HG03354 (cell line): ENCODE results near the gene MYBPC2.
A peak's percentile ranks its signal among the peaks of the same experiment; 100 is the strongest.

ENCODE experiments used
- ATAC-seq: cut with Tn5 transposase; IDR thresholded peaks from one replicate; pipeline ENCODE4 v1.9.1; 2021; ENCODE audit warnings: mild to moderate bottlenecking; ENCODE audit not compliant: unreplicated experiment, poor library complexity, severe bottlenecking

MYBPC2 gene

DNA sequence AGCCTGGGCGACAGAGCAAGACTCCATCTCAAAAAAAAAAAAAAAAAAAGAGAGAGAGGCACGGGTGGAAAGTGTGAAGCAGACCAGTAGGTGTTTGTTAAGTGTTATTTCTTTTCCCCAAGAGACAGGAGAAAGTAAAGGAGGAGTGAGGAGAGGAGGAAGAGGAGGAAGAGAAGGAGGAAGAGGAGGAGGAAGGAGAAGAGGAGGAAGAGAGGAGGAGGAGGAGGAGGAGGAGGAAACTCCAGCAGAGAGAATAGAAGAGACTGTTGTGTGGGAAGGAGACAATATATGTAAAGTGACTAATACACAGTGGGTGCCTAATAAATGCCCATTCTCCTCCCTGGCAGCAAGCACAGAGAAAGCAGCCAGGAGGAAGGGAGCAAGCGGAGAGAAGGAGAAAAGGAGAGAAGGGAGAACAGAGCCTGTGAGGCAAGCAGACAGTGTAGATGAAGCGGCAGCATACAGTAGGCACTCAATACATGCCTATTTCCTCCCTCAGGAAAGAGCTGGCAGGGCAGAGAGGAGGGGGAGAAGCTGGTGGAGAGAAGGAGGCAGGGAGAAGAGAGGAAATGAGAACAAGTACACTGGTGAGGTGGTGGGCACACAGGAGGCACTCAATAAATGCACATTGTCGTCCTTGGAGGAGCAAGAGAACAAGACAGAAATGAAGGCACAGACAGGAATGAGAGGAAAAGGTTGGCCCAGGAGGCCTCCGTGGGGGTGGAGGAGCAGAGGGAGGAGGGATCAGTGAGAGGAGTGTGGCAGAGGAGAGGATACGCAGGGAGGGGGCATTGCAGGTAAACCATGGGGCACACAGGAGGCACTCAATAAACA is 61.7 kb downstream of the MYBPC2 start:
- ATAC-seq = no peak

DNA sequence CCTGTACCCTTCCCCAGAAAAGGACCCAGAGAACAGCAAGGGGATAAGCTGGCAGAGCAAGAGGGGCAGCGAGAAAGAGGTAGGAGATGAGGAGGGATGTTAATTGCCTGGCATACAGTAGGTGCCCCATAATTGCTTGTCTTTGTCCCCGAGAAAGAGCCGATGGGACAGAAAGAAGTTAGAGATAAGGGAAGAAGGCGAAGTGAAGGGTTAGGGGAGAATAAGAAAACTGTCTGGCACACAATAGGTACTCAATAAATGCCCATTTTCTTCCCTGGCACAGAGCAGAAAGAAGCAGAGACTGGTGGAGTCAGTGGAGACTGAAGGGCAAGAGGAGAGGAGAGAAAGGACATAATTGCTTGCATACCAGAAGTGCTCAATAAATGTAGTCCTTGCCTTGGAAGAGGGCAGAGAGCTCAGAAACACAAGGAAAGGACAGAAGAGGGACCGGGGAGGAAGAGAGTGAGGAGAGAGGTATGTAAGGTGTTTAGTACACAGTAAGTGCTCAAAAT is 62.4 kb downstream of the MYBPC2 start:
- ATAC-seq = no peak

DNA sequence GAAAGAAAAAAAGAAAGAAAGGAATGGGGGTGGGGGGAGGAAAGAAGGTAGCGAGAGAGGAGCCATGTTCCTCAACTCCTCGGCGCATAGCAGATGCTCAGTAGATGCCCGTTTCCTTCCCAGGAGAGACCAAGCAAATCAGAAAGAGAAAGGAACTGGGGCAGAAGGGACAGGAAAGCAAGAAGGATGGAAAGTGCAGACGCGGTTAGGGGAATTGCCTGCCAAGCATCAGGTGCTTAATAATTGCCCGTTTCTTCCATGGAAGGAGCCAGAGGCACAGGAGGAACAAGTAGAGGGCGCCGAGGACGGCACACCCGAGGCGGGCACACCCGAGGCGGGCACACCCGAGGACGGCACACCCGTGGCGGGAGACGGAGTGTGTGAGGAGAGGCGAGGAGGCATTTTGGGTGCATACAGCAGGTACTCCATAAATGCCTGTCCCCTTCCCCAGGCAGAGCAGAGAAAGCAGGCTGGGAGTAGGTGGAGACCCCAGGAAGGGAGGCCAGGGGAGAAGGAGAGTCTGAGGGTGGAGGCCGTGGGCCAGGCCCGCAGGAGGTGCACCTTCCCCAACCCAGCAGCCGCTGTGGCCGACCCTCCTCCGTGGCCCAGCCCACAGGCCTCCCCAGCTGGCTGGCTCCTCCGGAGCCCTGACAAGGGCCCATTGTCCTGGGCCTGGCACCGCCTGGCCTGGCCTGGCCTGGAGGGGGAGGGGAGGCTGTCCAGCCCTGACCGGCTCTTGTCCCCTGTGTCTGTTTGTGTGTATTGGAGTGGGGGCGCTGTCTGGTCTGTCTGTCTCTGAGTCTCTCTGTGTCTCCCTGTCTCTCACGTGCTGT is 63.7 kb downstream of the MYBPC2 start:
- ATAC-seq = no peak

DNA sequence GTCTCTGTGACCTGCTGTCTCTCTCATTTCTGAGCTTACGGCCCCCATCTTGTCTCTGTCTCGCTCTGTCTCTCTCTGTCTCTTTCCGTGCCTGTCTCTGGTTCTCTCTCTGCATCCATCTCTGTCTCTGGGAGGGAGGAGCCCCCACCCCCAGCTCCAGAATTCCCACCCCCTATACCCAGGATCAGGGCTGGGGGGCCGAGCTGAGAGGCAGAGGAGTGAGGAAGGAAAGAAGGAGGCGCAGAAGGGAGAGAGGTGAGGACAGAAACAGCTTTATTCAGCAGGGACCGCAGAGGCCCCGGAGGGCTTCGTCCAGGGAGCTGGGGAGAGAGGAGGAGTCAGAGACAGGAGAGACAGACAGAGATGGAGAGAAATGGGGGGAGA is 64.3 kb downstream of the MYBPC2 start:
- no peak for ATAC-seq

DNA sequence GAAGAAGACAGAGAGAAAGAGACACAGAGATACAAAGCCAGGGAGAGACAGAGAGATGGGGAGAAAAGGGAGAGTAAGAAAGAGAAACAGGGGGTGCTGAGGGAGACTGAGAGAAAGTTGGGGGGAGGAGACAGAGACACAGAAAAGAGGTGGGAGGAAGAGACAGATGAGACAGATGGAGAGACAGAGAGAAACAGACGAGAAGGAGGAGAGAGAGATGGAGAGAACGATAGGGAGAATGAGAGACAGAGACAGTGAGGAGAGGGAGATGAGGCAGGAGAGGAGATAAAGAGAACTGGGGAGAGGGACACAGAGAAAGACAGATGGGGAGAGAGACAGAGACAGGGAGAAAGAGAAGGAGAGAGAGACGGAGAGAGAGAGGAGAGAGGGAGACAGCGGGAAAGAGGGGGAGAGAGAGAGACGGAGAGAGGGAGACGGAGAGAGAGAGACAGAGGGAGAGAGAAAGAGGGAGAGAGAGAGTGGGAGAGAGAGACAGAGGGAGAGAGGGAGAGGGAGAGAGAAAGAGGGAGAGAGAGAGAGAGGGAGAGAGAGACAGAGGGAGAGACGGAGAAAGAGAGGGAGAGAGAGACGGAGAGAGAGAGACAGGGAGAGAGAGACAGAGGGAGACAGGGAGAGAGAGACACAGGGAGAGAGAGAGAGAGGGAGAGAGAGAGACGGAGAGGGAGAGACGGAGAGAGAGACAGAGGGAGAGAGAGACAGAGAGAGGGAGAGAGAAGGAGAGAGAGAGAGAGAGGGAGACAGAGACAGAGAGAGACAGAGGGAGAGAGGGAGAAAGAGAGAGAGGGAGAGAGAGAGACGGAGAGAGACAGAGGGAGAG is 65.7 kb downstream of the MYBPC2 start:
- ATAC-seq = no peak

DNA sequence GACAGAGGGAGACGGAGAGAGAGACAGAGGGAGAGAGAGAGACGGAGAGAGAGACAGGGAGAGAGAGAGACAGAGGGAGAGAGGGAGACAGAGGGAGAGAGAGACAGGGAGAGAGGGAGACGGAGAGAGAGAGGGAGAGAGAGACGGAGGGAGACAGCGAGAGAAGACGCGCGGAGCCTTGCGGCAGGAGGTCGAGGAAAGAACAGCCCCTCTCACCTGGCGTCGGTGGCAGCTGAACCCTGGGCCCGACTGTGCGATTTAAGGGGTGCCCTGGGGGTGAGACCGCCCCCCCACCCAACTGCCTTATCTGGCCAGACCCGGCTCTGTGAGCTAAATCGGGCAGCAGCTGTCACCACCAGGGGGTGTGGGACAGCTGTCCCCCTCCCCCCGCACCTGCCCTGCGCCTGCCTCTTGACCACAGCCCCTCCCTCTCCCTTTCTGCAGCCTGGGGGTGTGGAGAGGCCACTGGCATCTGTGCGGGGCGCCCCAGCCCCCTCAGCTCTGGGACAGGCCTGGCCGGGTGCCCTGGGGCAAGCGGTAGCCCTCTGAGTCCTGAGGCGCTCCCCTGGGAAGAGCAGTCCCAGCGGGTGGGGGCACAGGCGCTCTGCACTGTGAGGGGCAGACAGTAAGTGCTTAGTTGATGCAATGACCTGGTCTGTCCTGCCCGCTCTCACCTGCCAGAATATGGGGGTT is 67.5 kb downstream of the MYBPC2 start:
- ATAC-seq = no peak

DNA sequence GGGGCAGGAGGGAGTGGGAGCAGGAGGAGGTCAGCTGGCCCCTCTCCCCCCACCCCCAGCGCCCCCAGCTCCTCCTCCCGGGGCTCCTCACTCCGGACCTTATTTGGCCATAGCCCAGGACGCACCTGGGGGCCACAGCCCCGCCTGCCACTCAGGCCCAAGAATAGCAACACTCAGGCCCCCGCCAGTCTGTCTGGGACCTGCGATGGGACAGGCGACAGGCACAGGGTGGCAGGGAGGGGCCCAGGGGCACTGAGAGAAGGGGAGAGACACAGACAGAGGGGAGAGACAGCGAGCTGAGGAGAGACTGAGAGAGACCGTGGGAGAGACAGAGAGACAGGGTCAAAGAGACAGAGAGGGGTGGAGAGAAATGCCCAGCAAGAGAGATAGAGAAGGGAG is 68.1 kb downstream of the MYBPC2 start:
- no peak for ATAC-seq

DNA sequence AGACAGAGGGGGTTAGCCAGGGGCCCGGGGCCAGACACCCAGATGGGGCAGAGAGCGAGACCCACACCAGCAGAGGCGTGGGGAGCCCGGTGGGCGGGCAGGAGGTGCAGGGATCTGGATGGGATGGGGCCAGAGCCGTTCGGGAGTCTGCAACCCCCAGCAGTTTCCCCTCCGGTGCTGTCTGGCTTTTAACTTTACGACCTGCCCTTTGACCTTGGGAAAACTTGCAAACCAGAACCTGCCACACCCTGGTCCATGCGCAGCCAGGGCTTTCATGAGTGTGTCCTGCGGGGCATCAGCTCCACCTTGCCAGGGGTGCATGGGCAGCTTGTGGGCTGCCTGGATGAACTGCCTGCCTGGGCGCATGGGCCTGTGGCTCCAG is 68.5 kb downstream of the MYBPC2 start:
- no peak for ATAC-seq

DNA sequence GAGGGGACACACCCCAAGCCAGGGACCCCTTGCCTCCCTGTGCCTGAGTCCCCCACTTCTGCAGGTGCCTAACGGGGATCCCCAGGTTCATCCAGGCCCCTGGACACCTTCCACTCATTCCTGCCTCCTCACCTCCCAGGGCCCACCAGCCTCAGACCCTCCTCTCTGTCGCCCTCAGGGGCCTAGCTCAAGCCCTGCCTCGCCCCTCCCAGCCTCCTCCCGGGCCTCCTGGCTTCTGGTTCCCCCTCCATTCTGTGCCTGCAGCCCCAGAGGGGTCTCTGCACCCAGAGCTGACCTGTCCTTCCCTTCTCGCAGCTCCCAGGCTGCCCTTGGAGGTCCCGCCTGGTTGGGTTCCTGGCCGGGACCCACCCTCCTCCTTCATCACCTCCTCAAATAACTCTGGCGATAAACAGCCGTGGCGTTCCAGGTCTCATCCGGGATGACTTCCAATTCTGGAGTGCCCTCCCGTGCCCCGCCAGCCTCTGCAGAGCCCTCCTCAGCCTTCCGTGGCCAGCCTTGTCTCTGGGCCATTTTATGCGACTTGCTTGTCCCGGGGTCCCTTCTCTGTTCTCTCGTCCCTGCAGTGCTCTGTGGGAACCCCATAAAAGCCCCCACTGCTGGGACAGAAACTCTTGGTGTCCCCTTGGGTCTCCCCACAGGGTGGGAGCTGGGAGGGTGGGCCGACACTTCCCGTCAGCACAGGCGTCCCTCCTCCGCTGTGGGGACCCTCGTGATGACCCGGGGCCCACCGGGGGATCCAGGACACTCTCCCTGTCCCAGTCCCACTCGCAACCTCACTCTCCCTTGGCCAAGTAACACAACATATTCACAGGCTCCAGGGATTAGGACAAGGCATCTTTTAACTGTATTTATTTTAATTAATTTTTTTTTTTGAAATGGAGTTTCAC is 69.1 kb downstream of the MYBPC2 start:
- no peak for ATAC-seq

DNA sequence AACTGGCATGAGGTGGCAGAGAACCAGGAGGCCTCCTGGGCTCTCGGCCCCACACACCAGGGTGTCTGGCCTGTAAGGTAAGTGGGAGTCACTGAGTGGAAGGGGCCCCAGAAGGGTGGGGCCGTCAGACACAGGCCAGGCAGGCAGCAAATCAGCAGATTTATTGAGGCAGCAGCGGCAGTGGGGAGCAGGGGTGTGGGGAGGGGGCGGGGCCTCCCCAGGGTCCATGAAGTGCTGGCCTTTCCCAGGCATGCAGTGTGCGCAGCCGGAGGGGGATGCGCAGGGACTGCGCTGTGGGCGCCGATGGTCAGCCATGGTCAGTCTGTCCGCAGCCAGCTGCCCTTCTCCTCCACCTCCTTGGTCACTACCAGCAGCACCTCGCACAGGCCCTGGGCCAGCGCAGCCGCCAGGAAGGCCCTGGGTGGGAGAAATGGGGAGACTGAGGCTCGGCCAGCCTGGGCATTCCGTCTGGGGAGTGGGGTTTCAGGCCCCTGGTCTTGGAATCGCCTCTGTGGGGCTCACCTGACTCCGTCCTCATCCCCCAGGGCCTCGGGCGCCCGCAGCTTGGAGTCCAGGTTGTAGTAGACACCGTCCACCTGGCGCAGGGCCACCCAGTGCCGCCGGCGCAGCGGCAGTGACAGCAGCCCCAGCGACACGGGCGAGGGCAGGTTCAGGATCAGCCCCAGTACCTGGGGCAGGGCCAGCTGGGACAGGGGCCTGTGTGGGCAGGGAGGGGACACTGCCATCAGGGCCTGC is 73.3 kb downstream of the MYBPC2 start:
- ATAC-seq = no peak

DNA sequence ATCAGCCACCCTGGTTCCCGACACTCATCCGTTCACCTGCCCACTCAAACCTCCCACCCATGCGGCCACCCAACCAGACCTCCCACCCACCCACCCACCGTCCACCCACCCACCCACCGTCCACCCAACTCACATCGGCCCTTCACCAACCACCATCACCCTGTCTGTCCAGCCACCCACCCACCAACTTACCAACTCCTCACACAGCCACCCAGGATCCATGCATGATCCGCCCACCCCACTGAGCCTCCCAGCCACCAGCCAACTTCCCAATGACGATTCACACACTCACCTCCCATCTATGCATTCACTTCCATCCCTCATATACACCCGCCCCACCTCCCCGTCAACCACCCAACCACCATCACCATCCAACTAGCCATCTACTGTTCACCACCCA is 74.0 kb downstream of the MYBPC2 start:
- no peak for ATAC-seq

DNA sequence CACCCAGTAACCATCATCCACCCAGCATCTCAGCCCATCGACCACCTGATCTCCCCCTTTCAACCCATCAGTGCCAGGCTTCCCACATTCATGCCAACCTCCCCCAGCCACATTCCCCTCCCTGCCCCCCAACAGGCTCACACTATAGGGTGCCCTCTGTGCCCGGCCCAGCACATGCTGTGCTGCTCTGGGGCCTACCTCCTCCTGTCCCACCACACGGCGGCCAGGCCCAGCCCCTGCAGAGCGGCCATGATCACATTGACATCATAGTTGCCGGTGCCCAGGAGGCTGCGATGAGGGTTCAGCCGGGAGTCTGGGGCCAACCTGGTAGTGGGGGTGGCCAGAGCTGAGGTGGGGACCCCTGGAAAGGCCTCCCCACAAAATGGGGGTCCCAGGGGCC is 74.7 kb downstream of the MYBPC2 start:
- no peak for ATAC-seq

DNA sequence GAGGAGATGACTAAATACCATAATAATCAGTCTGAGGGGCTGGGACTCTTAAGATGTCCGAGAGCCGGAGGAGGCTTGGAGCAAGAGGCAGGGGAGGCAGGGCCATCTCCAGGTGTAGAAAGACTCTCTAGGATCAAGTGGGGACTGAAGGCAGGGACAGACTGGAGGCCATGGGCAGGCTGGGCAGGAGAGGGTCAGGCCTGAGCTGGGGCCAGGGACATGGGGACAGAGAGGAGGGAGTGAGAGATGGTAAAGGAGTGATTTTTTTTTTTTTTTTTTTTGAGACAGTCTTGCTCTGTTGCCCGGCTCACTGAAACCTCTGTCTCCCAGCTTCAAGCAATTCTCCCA is 76.1 kb downstream of the MYBPC2 start:
- ATAC-seq = no peak

DNA sequence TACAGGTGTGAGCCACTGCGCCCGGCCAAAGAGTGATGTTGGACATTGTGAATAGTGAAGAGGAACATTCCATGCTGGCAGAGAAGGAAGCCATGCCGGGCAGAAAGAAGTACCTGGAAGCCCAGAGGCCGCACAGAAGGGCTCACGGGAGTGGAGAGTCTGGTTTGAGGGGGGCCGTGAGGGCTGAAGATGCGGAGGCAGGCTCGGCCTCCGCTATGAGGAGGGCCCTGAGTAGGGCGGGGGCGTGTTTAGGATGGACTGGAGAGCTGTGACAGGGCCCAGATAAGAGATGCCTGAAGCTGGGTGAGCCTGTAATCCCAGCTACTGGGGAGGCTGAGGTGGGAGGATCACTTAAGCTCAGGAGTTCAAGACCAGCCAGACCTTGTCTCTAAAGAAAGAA is 76.7 kb downstream of the MYBPC2 start:
- no peak for ATAC-seq

DNA sequence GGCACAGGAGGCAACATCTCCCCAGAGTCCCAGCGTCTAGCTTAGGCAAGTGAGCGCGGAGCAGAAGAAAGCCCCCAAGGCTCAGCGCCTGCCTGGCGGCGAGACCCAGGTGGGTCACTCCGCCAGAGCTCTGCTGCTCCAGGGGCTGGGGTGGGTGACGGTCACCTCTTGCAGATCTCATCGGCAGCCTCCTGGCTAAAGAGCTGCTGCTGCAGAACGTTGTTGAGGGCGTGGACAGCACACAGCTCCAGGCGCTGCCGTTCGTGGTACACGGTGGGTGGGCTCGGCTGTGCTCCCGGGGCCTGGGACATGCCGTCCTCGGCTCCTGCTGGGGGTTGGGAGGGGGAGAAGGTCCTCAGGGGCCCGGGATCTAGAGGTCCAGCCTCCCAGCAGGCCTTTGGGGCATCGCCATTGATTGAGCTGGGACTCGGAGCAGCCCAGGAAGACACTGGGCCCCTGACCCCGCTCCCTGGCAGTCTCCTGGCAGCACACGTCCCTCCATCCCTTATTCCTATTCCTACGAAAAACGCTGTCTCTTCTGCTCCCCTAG is 77.5 kb downstream of the MYBPC2 start:
- no peak for ATAC-seq

DNA sequence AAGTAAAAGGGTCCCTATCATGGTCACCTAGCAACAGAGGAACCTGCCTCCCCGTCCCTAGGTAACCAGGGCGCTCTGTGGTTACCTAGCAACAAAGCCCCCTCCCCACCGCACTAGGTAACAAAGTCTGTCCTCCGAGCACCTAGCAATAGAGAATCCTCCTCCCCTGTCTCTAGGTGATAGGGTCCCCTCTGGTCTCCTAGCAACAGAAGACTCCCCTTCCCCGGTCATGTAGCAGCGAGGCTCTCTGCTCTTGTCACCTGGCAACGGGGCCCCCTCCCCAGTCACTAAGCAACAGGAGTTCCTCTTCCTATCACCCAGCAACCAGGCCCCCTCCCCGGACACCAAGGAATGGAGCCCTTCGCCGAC is 78.0 kb downstream of the MYBPC2 start:
- no peak for ATAC-seq

DNA sequence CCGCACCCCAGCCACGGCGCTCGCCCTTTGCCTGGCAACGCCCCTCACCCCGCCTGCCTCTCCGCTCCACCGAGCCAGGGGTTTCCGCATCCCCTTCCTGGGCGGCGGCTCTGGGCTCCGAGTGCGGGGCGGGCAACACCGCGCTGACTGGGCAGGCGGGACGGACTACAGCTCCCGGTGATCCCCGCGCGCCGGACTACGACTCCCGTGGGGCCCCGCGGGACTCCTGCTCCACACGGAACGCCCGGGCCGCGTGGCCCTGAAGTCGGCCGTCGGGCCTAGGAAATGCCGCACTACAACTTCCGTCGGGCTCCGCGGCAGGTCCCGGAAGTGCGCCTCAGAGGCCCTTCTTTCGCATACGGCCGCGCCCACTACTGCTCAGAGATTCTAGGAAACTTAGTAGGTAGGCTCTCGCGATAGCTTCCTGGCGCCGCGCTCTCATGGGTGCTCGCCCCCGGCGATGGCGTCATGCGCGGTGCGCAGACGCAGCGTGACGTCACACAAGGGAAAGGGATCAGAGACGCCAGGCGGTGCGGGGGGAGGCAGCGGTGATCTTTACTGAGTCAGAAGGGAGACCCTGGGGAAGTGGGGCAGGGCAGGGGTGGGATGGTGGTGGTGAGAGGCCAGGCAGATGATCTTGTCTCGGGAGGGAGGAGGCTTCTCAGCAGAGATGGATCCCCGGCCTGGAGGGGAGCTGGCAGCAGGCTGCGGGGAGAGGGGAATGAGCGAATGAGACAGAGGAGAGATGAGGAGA is 78.6 kb downstream of the MYBPC2 start, which contains the start of gene JOSD2:
Gene JOSD2 (minus strand): TSS at position 123 of the 754 bp plus-strand sequence. CDS start 760 bp downstream, outside the sequence.
- peak; percentile 89 for ATAC-seq
